Right lobe of liver (tissue), 4 donors: ENCODE results near the gene CFAP43.

Experiments used
- CTCF ChIP-seq, 4 donors: fragments of 200-600 bp in 3 of 4; fragments of 450-650 bp in 1 of 4; IDR thresholded peaks; one replicate each; pipeline versions ENCODE4 v1.5.1 to v1.8.0; 2016 to 2022; ENCODE audit warnings: antibody characterized with exemption in 4 of 4, mild to moderate bottlenecking in 2 of 4
- POLR2A ChIP-seq: fragments of 450-650 bp; IDR thresholded peaks from one replicate; pipeline ENCODE4 v1.6.1; 2017; ENCODE audit warnings: antibody characterized with exemption, mild to moderate bottlenecking
- donor health status: DM: no; HTN: no; CAD: no.
- donor health status: DM: no; HTN: no; CAD: no.
- donor health status: DM: no; HTN: yes; CAD: no.

- TF ChIP-seq CTCF (IDR thresholded peaks at IDR 0.05) (no peak), POLR2A (no peak)
These were observed 32.6 kb upstream of the CFAP43 start for GRCh38 chr10:104264783-104265182.
